COR-L47 (cell line): ENCODE results near the gene PLEKHA1.

ENCODE experiments used
- DNase-seq: peaks from one replicate; lab custom pipeline; 2025; lab: John Stamatoyannopoulos, UW

Gene PLEKHA1

GRCh38 chr10:122480146-122480833, 105.8 kb downstream of the PLEKHA1 start:
- no peak for DNase-seq

GRCh38 chr10:122481296-122482056, 107.0 kb downstream of the PLEKHA1 start:
- no peak for DNase-seq
